ENCODE data around the gene TMEM212. TPM values are rescaled to one million over a fixed set of nuclear protein-coding genes. Genes with fewer than 3 reads are reported as not detected.

The TMEM212 gene
- total and polyA plus RNA-seq, 2 of the 13 experiments (the other 11 are each of a cell fraction or from before 2014, with no cell fraction given): not detected

DNA sequence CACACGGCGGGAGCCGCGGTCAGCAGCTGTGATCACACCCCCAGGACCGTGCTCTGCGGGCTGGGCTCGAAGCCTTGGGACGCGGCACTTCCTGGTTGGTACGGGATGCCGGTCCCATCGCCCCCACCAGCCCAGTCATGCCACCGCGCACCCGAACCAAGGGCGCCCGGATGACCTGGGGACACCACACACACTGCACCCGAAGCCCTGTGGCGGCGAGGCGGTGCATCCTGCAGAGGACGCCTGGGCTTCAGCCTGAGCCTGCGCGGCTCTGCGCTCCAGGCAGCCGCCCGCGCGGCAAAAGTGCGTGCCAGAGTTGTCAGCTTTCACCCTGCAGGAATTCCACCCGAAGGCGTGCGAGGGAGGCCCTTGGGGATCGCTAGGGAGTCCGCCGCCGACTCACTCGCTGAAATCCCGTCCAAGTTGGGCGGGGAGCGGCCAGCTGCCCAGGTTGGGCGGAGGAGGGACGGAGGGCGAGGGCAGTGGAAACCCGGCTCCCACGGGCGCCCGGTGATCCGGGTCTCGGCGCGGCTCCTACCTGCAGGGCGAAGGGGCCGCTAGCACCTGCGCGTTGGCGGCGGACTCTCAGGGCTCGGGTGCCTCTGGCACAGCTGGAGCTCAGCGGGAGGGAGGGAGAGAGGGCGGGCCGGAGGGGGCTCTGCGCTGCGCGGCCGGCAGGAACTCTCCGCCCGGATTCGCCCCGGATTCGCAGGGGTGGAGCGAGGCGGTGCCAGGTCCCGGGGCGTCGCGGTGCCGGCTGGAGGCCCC lies 33.1 kb upstream of the TMEM212 start, which contains the start of gene PLD1 (continued):
- TF ChIP-seq EZH2 (conservative IDR thresholded peaks at IDR 0.05; ENCODE audit: low read depth, low read length): no peak
- no peak; the same call in 1 of the 2 replicates for TF ChIP-seq HOXA9 (CRISPR knock-in tag; IDR thresholded peaks at IDR 0.05; ENCODE audit: borderline replicate concordance)
- TF ChIP-seq ZSCAN21 (CRISPR knock-in tag; IDR thresholded peaks at IDR 0.05; ENCODE audit: borderline replicate concordance): peak; percentile 60; the same call in 1 of the 2 replicates
- peak; percentile 62 for TF ChIP-seq ISL2 (CRISPR knock-in tag; IDR thresholded peaks at IDR 0.05)
- TF ChIP-seq MED8 (CRISPR knock-in tag; IDR thresholded peaks at IDR 0.05; ENCODE audit: insufficient replicate concordance): peak; percentile 85
- TF ChIP-seq ZSCAN22 (CRISPR knock-in tag; IDR thresholded peaks at IDR 0.05): 0 out of 2 replicates have a peak, but pooled peaks have one; percentile 54
- no peak for TF ChIP-seq ZNF143 (CRISPR knock-in tag; IDR thresholded peaks at IDR 0.05)
- no peak for TF ChIP-seq NR2F6 (IDR thresholded peaks at IDR 0.05)
- TF ChIP-seq NR2F6 (CRISPR knock-in tag; IDR thresholded peaks at IDR 0.05): peak; percentile 45; the same call in 1 of the 2 replicates
- no peak for TF ChIP-seq HNF4G (IDR thresholded peaks at IDR 0.05; ENCODE audit: borderline replicate concordance, low read depth, low read length)
- peak; percentile 49; the same call in 1 of the 2 replicates for TF ChIP-seq HNF4G (CRISPR knock-in tag; IDR thresholded peaks at IDR 0.05; ENCODE audit: borderline replicate concordance, low read depth)
- no peak for TF ChIP-seq NR2F1 (CRISPR knock-in tag; IDR thresholded peaks at IDR 0.05)
- TF ChIP-seq ZNF747 (CRISPR knock-in tag; IDR thresholded peaks at IDR 0.05; ENCODE audit: borderline replicate concordance): peak; percentile 74
- no peak for TF ChIP-seq MYNN (CRISPR knock-in tag; IDR thresholded peaks at IDR 0.05; ENCODE audit: low read depth)
- TF ChIP-seq HNRNPL (IDR thresholded peaks at IDR 0.05; ENCODE audit: low read depth, low read length): peak; percentile 95
- peak; percentile 96 for TF ChIP-seq ZNF333 (CRISPR knock-in tag; IDR thresholded peaks at IDR 0.05; ENCODE audit: borderline replicate concordance)
- TF ChIP-seq CBX5 (CRISPR knock-in tag; IDR thresholded peaks at IDR 0.05; ENCODE audit: borderline replicate concordance): no peak; the same call in 1 of the 2 replicates
- TF ChIP-seq, protein P1, sequence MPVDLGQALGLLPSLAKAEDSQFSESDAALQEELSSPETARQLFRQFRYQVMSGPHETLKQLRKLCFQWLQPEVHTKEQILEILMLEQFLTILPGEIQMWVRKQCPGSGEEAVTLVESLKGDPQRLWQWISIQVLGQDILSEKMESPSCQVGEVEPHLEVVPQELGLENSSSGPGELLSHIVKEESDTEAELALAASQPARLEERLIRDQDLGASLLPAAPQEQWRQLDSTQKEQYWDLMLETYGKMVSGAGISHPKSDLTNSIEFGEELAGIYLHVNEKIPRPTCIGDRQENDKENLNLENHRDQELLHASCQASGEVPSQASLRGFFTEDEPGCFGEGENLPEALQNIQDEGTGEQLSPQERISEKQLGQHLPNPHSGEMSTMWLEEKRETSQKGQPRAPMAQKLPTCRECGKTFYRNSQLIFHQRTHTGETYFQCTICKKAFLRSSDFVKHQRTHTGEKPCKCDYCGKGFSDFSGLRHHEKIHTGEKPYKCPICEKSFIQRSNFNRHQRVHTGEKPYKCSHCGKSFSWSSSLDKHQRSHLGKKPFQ (CRISPR knock-in tag; IDR thresholded peaks at IDR 0.05; ENCODE audit: insufficient replicate concordance): peak; percentile 58
- TF ChIP-seq ZNF724P (CRISPR knock-in tag; IDR thresholded peaks at IDR 0.05; ENCODE audit: borderline replicate concordance): peak; percentile 63; the same call in 1 of the 2 replicates
- TF ChIP-seq ZNF552 (CRISPR knock-in tag; IDR thresholded peaks at IDR 0.05; ENCODE audit: borderline replicate concordance): peak; percentile 52; the same call in 1 of the 2 replicates
- TF ChIP-seq, protein P2, sequence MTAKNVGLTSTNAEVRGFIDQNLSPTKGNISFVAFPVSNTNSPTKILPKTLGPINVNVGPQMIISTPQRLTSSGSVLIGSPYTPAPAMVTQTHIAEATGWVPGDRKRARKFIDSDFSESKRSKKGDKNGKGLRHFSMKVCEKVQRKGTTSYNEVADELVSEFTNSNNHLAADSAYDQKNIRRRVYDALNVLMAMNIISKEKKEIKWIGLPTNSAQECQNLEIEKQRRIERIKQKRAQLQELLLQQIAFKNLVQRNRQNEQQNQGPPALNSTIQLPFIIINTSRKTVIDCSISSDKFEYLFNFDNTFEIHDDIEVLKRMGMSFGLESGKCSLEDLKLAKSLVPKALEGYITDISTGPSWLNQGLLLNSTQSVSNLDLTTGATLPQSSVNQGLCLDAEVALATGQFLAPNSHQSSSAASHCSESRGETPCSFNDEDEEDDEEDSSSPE (CRISPR knock-in tag; IDR thresholded peaks at IDR 0.05): peak; percentile 76; the same call in 1 of the 2 replicates
- TF ChIP-seq YY1 (IDR thresholded peaks at IDR 0.05; ENCODE audit: insufficient read depth, insufficient replicate concordance, low read depth, low read length): peak; percentile 67
- peak; percentile 89; the same call in 1 of the 2 replicates for TF ChIP-seq ZNF543 (CRISPR knock-in tag; IDR thresholded peaks at IDR 0.05)
- TF ChIP-seq ZNF562 (CRISPR knock-in tag; IDR thresholded peaks at IDR 0.05; ENCODE audit: borderline replicate concordance): peak; percentile 36; the same call in 1 of the 2 replicates
- peak; percentile 30; the same call in 1 of the 2 replicates for TF ChIP-seq LBX2 (CRISPR knock-in tag; IDR thresholded peaks at IDR 0.05; ENCODE audit: borderline replicate concordance)
- TF ChIP-seq ZNF776 (CRISPR knock-in tag; IDR thresholded peaks at IDR 0.05): peak; percentile 84
- TF ChIP-seq NFIB (CRISPR knock-in tag; IDR thresholded peaks at IDR 0.05; ENCODE audit: borderline replicate concordance): no peak

All from HepG2 (cell line).